Gastrocnemius medialis (tissue), 4 donors: Measurements from ENCODE around the gene SYNGR1.

Experiments used
- POLR2A ChIP-seq, 2 donors: fragments of 450-650 bp; IDR thresholded peaks; one replicate each; pipeline ENCODE4 v1.6.1; 2017; ENCODE audit warnings: antibody characterized with exemption in 2 of 2, mild to moderate bottlenecking in 2 of 2, moderate library complexity in 2 of 2
- TF ChIP-seq, protein P1 (sequence below), 5 experiments: fragments of 450-650 bp in 3 of 5; fragments of 200-600 bp in 2 of 5; sonication (generic) in 2 of 5; IDR thresholded peaks in 4 of 5; conservative IDR thresholded peaks in 1 of 5; 1 replicate in 4 of 5; 2 replicates in 1 of 5; pipeline ENCODE4 v1.5.1; 2016 to 2019; ENCODE audit warnings: antibody characterized with exemption in 5 of 5, mild to moderate bottlenecking in 3 of 5, moderate library complexity in 3 of 5

DNA sequence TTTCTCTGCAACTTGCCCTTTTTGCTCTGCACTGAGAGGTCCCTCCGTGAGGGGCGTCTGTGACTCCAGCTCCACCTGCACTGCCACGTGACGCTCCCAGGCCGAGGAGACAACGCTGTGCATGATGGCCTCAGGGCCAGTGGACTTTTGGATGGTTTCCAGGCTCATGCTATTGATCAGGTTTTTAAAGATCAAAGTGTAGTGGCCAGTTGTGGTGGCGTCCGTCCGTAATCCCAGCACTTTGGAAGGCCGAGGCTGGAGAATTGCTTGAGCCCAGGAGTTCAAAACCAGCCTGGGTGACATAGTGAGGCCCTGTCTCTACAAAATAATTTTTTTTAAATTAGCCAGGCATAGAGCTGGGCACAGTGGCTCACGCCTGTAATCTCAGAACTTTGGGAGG is 46.4 kb upstream of the SYNGR1 start:
- TF ChIP-seq, protein P1, sequence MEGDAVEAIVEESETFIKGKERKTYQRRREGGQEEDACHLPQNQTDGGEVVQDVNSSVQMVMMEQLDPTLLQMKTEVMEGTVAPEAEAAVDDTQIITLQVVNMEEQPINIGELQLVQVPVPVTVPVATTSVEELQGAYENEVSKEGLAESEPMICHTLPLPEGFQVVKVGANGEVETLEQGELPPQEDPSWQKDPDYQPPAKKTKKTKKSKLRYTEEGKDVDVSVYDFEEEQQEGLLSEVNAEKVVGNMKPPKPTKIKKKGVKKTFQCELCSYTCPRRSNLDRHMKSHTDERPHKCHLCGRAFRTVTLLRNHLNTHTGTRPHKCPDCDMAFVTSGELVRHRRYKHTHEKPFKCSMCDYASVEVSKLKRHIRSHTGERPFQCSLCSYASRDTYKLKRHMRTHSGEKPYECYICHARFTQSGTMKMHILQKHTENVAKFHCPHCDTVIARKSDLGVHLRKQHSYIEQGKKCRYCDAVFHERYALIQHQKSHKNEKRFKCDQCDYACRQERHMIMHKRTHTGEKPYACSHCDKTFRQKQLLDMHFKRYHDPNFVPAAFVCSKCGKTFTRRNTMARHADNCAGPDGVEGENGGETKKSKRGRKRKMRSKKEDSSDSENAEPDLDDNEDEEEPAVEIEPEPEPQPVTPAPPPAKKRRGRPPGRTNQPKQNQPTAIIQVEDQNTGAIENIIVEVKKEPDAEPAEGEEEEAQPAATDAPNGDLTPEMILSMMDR (IDR thresholded peaks at IDR 0.05 in 4 of 5, conservative IDR thresholded peaks at IDR 0.05 in 1 of 5), result no peak
- no peak for TF ChIP-seq POLR2A (IDR thresholded peaks at IDR 0.05)
